DOHH2 (cell line): Measurements from ENCODE around the gene PDE6D.

Experiments used
- H3F3A ChIP-seq: fragments of 200-600 bp; sonication (generic), shearing (Covaris generic); 2 replicates; pipeline ENCODE4 v1.6.0; 2016; ENCODE audit warnings: antibody characterized with exemption, mild to moderate bottlenecking; ENCODE audit not compliant: control insufficient read depth, insufficient read depth
- H3K27ac ChIP-seq: fragments of 200-600 bp; sonication (generic); 2 replicates; pipeline ENCODE4 v1.5.1; 2014; ENCODE audit warnings: low read depth, mild to moderate bottlenecking, low read length, moderate library complexity
- H3K27me3 ChIP-seq: fragments of 200-600 bp; sonication (generic); 2 replicates; pipeline ENCODE4 v1.6.1; 2014; ENCODE audit warnings: mild to moderate bottlenecking, low read length, mixed read lengths; ENCODE audit not compliant: control insufficient read depth
- H3K36me3 ChIP-seq: fragments of 200-600 bp; sonication (generic); 2 replicates; pipeline ENCODE4 v1.6.1; 2014; ENCODE audit warnings: mild to moderate bottlenecking, low read length, moderate library complexity, mixed read lengths; ENCODE audit not compliant: control insufficient read depth
- H3K4me1 ChIP-seq: fragments of 200-600 bp; sonication (generic); 2 replicates; pipeline ENCODE4 v1.6.1; 2014; ENCODE audit warnings: mild to moderate bottlenecking, low read length, mixed read lengths; ENCODE audit not compliant: control insufficient read depth
- H3K4me2 ChIP-seq: fragments of 200-600 bp; sonication (generic); 2 replicates; pipeline ENCODE4 v1.6.0; 2014; ENCODE audit warnings: mild to moderate bottlenecking, low read length, moderate library complexity
- H3K4me3 ChIP-seq: fragments of 200-600 bp; sonication (generic); 2 replicates; pipeline ENCODE4 v1.5.1; 2014; ENCODE audit warnings: mild to moderate bottlenecking, low read length, mixed read lengths
- H3K79me2 ChIP-seq: fragments of 200-600 bp; sonication (generic); 2 replicates; pipeline ENCODE4 v1.6.1; 2014; ENCODE audit warnings: mild to moderate bottlenecking, low read length, mixed read lengths; ENCODE audit not compliant: control insufficient read depth
- H3K9me2 ChIP-seq: fragments of 200-600 bp; sonication (generic); replicated peaks from 2 replicates; pipeline ENCODE4 v1.6.1; 2014; ENCODE audit warnings: mild to moderate bottlenecking, low read length, mixed read lengths; ENCODE audit not compliant: control insufficient read depth
- H3K9me3 ChIP-seq: fragments of 200-600 bp; sonication (generic); 2 replicates; pipeline ENCODE4 v1.6.1; 2014; ENCODE audit warnings: antibody characterized with exemption, low read length, mixed read lengths; ENCODE audit not compliant: control insufficient read depth, insufficient read depth
- H4K20me1 ChIP-seq: fragments of 200-600 bp; sonication (generic); 2 replicates; pipeline ENCODE4 v1.6.0; 2014; ENCODE audit warnings: low read depth, mild to moderate bottlenecking, antibody characterized with exemption, low read length, moderate library complexity; ENCODE audit not compliant: control insufficient read depth, insufficient read depth
- CTCF ChIP-seq: fragments of 200-600 bp; sonication (generic); IDR thresholded peaks from one replicate; pipeline ENCODE4 v1.5.1; 2014; ENCODE audit warnings: antibody characterized with exemption, mild to moderate bottlenecking, low read depth, low read length; ENCODE audit not compliant: poor library complexity, severe bottlenecking
- EZH2phosphoT487 ChIP-seq: fragments of 200-600 bp; sonication (generic); IDR thresholded peaks from 2 replicates; pipeline ENCODE4 v1.6.1; 2017; ENCODE audit warnings: borderline replicate concordance, mild to moderate bottlenecking, antibody characterized with exemption, low read length, moderate library complexity, mixed read lengths

The PDE6D gene

GRCh38 chr2:231743376-231744116, 37.5 kb downstream of the PDE6D start:
- Histone ChIP-seq H3K4me3 (no peak overlapping the region), H3K27ac (no peak overlapping the region), H3K27me3 (no peaks in the 10 kb centered on the region), H3K36me3 (no peaks in the 10 kb centered on the region), H3K9me2 (no peaks in the 10 kb centered on the region), H4K20me1 (no peaks in the 10 kb centered on the region), H3K9me3 (no peaks in the 10 kb centered on the region), H3K79me2 (no peaks in the 10 kb centered on the region), H3F3A (no peaks in the 10 kb centered on the region), H3K4me1 (no peaks in the 10 kb centered on the region), H3K4me2 (no peak overlapping the region)
- no peak for TF ChIP-seq CTCF

- Histone ChIP-seq H3K9me2 (no peaks in the 10 kb centered on the region), H3F3A (no peaks in the 10 kb centered on the region), H3K4me3 (no peak overlapping the region), H3K4me2 (no peak overlapping the region), H4K20me1 (no peaks in the 10 kb centered on the region), H3K27ac (no peak overlapping the region), H3K79me2 (no peaks in the 10 kb centered on the region), H3K4me1 (no peaks in the 10 kb centered on the region), H3K27me3 (no peaks in the 10 kb centered on the region), H3K36me3 (peaks cover 11% of the 10 kb centered on the region; the same call in 1 of the 2 replicates), H3K9me3 (no peaks in the 10 kb centered on the region)
- TF ChIP-seq CTCF (no peak), EZH2phosphoT487 (no peak)
Measured at GRCh38 chr2:231737761-231738160, 43.3 kb downstream of the PDE6D start.

GRCh38 chr2:231732604-231733003, 48.5 kb downstream of the PDE6D start:
- no peaks in the 10 kb centered on the region for H3K9me3 ChIP-seq
- H3K79me2 ChIP-seq: no peaks in the 10 kb centered on the region
- H3K9me2 ChIP-seq: no peaks in the 10 kb centered on the region
- no peak for TF ChIP-seq EZH2phosphoT487
- no peak for TF ChIP-seq CTCF
- peaks cover 6% of the 10 kb centered on the region; the same call in 1 of the 2 replicates for H3K36me3 ChIP-seq
- H3K4me2 ChIP-seq: no peak overlapping the region
- no peak overlapping the region for H3K27ac ChIP-seq
- H4K20me1 ChIP-seq: no peaks in the 10 kb centered on the region
- H3F3A ChIP-seq: no peaks in the 10 kb centered on the region
- H3K4me1 ChIP-seq: no peaks in the 10 kb centered on the region
- no peaks in the 10 kb centered on the region for H3K27me3 ChIP-seq
- no peak overlapping the region for H3K4me3 ChIP-seq
